ENCODE data around the gene CDYL2.

CDYL2 gene

DNA sequence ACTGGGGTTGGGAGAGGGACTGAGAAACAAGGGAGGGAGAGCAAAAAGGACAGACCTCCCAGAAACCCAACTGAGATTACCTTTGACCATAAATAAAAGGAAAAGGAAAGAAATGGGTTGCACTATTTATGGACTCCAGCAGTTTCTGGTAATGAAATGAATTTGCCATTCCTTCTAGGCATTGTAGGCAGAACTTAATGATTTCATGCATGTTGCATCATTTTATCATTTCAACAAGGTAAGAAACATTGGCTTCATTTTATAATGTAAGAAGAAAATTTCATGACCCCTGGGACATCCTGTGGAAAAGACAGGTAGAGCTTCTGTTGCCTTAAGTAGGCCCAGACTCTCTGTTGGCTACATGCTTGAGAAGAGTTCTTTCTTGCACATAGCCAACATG is 8.2 kb upstream of the CDYL2 start:
- TF ChIP-seq, protein P1, sequence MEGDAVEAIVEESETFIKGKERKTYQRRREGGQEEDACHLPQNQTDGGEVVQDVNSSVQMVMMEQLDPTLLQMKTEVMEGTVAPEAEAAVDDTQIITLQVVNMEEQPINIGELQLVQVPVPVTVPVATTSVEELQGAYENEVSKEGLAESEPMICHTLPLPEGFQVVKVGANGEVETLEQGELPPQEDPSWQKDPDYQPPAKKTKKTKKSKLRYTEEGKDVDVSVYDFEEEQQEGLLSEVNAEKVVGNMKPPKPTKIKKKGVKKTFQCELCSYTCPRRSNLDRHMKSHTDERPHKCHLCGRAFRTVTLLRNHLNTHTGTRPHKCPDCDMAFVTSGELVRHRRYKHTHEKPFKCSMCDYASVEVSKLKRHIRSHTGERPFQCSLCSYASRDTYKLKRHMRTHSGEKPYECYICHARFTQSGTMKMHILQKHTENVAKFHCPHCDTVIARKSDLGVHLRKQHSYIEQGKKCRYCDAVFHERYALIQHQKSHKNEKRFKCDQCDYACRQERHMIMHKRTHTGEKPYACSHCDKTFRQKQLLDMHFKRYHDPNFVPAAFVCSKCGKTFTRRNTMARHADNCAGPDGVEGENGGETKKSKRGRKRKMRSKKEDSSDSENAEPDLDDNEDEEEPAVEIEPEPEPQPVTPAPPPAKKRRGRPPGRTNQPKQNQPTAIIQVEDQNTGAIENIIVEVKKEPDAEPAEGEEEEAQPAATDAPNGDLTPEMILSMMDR (IDR thresholded peaks at IDR 0.05; ENCODE audit: insufficient read depth, low read depth, low read length, missing control alignments) = no peak
- no peak for DNase-seq (ENCODE audit: low read depth)
- H3K4me3 ChIP-seq (ENCODE audit: low read depth, low read length) = no peak overlapping the region

GRCh38 chr16:80809366-80809765 is 5.0 kb upstream of the CDYL2 start:
- TF ChIP-seq, protein P1 (IDR thresholded peaks at IDR 0.05; ENCODE audit: insufficient read depth, low read depth, low read length, missing control alignments) = no peak
- no peak overlapping the region for H3K4me3 ChIP-seq (ENCODE audit: low read depth, low read length)
- DNase-seq (ENCODE audit: low read depth) = no peak

DNA sequence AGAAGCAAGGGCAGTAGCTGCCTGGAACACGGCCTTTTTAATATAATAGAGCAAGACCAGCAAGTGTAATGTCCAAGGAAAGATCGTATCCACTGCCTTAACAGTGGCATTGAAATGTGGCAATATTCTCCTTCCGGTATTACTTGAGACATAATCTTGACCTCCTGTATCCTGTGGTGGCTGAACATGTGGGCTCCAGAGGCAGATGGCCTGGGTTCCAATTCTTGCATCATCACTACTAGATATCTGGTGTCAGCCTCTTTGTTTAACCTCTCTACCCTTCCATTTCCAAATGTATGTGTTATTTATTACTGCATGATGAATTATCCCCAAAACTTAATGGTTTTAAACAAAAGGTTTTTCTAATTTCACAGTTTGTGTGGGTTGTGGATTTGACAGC is 3.5 kb upstream of the CDYL2 start:
- DNase-seq (ENCODE audit: low read depth) = no peak

DNA sequence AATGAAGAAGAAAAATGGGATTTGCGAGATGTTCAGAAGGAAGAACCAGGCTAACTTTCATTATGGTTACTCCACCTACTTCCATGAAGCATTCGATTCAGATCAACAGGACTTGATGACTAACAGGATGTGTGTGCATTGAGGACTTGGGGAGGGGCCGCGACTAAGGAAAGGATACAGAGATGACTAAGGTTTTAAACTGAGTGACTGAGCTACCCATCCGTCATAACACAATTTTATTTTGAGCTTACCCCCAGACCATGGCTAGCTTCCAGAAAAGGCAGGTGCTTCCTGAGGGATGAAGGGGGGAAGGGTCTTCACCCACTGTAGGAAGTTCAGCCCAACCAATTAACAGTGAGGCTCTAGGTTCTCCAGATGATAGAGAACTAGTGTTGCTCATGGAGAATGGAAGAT is 2.5 kb upstream of the CDYL2 start:
- TF ChIP-seq, protein P1 (IDR thresholded peaks at IDR 0.05; ENCODE audit: insufficient read depth, low read depth, low read length, missing control alignments) = no peak
- peak; percentile 31 for DNase-seq (ENCODE audit: low read depth)
- no peak overlapping the region for H3K4me3 ChIP-seq (ENCODE audit: low read depth, low read length)

More for the DNA sequence above, 3.5 kb upstream of the CDYL2 start:
- TF ChIP-seq, protein P1 (IDR thresholded peaks at IDR 0.05; ENCODE audit: insufficient read depth, low read depth, low read length, missing control alignments) = no peak
- H3K4me3 ChIP-seq (ENCODE audit: low read depth, low read length) = no peak overlapping the region

- no peak for DNase-seq (ENCODE audit: low read depth)
- no peak overlapping the region for H3K4me3 ChIP-seq (ENCODE audit: low read depth, low read length)
- TF ChIP-seq, protein P1 (IDR thresholded peaks at IDR 0.05; ENCODE audit: insufficient read depth, low read depth, low read length, missing control alignments) = no peak
These were observed 1.9 kb upstream of the CDYL2 start for GRCh38 chr16:80806289-80806688.

GRCh38 chr16:80804056-80804525 is 307 bp downstream of the CDYL2 start:
- TF ChIP-seq, protein P1 (IDR thresholded peaks at IDR 0.05; ENCODE audit: insufficient read depth, low read depth, low read length, missing control alignments) = no peak
- DNase-seq (ENCODE audit: low read depth) = peak; percentile 82
- H3K4me3 ChIP-seq (ENCODE audit: low read depth, low read length) = peak overlapping the region; percentile 49

DNA sequence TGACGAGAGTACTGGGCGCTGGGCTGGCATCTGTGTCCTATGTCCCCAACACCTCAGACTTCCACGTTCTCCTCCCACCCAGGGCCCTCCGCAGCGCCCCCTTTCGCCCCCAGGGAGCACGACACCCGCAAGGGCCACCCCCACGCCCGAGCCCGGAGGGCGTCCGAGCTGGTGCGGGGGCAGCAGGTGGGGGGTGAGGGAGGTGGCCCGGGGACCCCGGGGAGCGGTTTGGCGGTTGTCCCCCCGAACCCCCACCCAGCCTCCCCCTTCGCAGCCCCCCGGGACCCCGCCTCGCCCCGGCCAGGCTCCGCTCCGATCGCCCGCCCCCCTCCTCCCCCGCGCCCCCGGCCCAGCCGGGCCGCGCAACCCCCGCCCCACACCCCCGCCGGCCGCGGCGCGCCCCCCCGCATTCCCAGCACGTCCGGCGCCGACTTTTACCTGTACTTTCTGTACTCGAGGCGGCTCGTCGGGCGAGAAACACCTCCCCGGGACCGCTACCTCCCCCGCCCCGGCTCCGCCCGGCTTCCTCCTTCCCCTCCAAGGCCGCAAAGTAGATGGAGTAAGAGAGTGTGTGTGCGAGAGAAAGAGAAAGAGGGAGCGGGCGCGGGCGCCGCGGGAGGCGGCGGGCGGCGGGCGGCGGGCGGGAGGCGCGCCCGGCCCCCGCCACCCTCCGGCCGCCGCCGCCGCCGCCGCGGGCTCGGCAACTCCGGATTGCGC is 901 bp downstream of the CDYL2 start:
- peak overlapping the region; percentile 54 for H3K4me3 ChIP-seq (ENCODE audit: low read depth, low read length)
- DNase-seq (ENCODE audit: low read depth) = peak; percentile 54

More for the DNA sequence above, 901 bp downstream of the CDYL2 start:
- TF ChIP-seq, protein P1 (IDR thresholded peaks at IDR 0.05; ENCODE audit: insufficient read depth, low read depth, low read length, missing control alignments) = peak; percentile 67
